Mammary epithelial cell (primary cell): ENCODE results near the gene PQBP1.

Experiments
- EZH2 ChIP-seq: IDR thresholded peaks from 2 replicates; pipeline ENCODE4 v1.6.1; 2012; ENCODE audit warnings: low read length, inconsistent platforms, borderline replicate concordance
- TF ChIP-seq, protein P1 (sequence below), 2 donors: IDR thresholded peaks in 1 of 2; conservative IDR thresholded peaks in 1 of 2; 2 replicates each; pipeline ENCODE4 v1.5.1; 2011 to 2012; ENCODE audit warnings: inconsistent platforms in 2 of 2, low read length in 2 of 2, mild to moderate bottlenecking in 2 of 2, control low read depth in 1 of 2, low read depth in 1 of 2; ENCODE audit not compliant: insufficient read depth in 1 of 2; ENCODE audit errors: extremely low read depth in 1 of 2

DNA sequence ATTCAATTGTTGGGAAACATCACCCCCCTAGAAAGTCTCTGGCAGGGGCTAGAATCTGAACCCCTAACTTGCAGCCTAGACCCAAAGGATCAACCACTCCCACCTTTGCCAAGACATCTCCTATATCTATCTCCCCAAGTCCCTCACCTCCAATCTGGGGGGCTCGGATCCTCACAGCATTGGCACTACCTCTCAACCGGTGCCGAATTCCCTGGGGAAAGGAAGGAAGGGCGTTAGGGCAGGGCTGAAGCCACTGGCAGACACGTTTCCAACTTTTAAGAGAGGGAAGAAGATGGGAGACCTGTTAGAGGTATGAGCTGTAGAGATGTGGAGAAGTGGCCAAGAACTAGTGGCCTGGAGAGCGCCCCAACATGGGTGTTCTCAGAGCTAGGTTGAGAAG lies 2.8 kb upstream of the PQBP1 start:
- TF ChIP-seq, protein P1, sequence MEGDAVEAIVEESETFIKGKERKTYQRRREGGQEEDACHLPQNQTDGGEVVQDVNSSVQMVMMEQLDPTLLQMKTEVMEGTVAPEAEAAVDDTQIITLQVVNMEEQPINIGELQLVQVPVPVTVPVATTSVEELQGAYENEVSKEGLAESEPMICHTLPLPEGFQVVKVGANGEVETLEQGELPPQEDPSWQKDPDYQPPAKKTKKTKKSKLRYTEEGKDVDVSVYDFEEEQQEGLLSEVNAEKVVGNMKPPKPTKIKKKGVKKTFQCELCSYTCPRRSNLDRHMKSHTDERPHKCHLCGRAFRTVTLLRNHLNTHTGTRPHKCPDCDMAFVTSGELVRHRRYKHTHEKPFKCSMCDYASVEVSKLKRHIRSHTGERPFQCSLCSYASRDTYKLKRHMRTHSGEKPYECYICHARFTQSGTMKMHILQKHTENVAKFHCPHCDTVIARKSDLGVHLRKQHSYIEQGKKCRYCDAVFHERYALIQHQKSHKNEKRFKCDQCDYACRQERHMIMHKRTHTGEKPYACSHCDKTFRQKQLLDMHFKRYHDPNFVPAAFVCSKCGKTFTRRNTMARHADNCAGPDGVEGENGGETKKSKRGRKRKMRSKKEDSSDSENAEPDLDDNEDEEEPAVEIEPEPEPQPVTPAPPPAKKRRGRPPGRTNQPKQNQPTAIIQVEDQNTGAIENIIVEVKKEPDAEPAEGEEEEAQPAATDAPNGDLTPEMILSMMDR (conservative IDR thresholded peaks at IDR 0.05 in 1 of 2, IDR thresholded peaks at IDR 0.05 in 1 of 2; ENCODE audit: extremely low read depth in 1 of 2, insufficient read depth in 1 of 2, low read depth in 1 of 2, low read length in 2 of 2): no peak
- TF ChIP-seq EZH2: no peak
